Fibroblast of pulmonary artery (primary cell): ENCODE results near the gene ANKRD13C.
A peak's percentile ranks its signal among the peaks of the same experiment; 100 is the strongest.

Experiments
- DNase-seq: peaks from one replicate; pipeline ENCODE4 v3.0.0-alpha.2; 2010; ENCODE audit warnings: low read depth
- H3K4me3 ChIP-seq: replicated peaks from 2 replicates; pipeline ENCODE4 v1.5.1; 2011; ENCODE audit warnings: low read depth, mild to moderate bottlenecking, control low read depth, low read length, moderate library complexity
- TF ChIP-seq, protein P1 (sequence below): IDR thresholded peaks from 2 replicates; pipeline ENCODE4 v1.5.1; 2011; ENCODE audit warnings: mild to moderate bottlenecking, control low read depth, low read length, inconsistent platforms; ENCODE audit errors: missing control alignments

The ANKRD13C gene

DNA sequence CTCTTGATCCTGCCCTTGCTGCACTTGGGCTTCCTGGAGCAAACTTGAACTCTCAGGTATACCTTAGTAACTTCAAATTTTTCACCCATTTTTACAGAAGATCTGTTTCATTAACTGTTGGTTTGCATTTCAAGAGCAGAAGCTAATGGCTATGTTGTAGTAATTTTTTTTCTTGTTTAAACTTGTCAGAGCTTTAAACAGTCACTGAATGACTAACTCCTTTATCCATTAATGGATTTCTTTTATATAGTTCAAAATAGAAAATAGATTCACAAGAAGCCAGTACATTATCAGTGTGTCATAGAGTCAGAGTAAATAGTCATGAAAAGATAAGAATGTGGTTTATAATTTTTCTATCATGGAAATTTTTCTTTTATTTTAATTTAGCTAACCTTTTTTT is 119.8 kb downstream of the ANKRD13C start:
- TF ChIP-seq, protein P1, sequence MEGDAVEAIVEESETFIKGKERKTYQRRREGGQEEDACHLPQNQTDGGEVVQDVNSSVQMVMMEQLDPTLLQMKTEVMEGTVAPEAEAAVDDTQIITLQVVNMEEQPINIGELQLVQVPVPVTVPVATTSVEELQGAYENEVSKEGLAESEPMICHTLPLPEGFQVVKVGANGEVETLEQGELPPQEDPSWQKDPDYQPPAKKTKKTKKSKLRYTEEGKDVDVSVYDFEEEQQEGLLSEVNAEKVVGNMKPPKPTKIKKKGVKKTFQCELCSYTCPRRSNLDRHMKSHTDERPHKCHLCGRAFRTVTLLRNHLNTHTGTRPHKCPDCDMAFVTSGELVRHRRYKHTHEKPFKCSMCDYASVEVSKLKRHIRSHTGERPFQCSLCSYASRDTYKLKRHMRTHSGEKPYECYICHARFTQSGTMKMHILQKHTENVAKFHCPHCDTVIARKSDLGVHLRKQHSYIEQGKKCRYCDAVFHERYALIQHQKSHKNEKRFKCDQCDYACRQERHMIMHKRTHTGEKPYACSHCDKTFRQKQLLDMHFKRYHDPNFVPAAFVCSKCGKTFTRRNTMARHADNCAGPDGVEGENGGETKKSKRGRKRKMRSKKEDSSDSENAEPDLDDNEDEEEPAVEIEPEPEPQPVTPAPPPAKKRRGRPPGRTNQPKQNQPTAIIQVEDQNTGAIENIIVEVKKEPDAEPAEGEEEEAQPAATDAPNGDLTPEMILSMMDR, result no peak
- no peak for DNase-seq
- no peak overlapping the region for H3K4me3 ChIP-seq

DNA sequence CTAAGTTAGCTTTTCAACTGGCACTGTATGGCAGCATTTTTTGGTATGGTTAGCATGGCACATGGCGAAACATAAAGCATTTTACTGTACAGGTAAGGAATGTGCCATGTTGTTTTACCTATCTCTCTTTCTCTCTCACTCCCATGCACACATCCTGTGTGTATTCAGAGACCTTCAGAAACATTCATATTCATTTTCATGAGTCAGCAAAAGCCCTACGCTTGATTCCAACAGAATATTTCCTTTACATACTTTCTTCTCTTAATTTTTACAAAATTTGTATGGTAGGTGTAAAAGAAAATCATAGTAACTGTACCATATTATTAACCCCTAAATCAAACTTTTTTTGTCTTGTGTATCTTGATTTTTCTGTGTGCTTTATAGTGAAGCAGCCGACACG is 123.0 kb downstream of the ANKRD13C start:
- TF ChIP-seq, protein P1, result no peak
- H3K4me3 ChIP-seq, result no peak overlapping the region
- DNase-seq, result no peak

DNA sequence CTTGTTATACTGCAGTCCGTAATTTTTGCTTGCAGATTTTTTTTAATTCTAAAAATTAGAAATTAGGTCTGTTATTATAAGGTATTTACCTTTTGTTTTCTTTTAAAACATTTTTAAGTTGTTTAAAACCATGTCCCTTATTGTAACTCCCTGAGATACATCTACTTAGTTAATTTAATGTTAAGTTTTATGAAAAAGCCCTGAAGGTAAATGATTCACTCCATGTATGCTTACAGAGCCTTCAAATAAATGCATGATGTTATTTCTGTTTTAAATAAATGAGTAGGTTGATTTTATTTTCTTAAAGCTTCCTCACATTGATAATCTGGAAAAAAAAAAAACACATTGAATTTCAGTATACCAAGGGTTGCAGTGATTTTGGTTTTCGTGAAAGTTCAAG is 125.9 kb downstream of the ANKRD13C start:
- no peak for DNase-seq
- TF ChIP-seq, protein P1, result no peak
- no peak overlapping the region for H3K4me3 ChIP-seq

DNA sequence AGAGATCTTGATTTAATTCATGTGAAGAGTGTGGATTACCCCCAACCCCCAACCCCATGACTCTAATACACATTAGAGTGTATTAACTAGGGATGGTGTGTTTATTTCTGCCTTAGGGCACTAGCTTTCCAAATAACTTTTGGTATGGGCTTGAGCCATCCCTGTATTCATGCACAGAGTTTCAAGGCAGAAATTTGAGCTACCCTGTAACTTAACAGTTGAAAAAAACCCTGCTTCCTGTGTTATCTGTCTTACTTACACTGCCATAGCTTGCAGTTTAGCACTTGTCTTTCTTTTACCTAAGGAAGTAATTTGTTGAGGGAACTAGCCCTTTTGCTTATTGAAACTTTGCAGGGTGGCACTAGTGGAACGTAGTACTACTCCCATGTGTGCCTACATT is 127.1 kb downstream of the ANKRD13C start:
- no peak overlapping the region for H3K4me3 ChIP-seq
- TF ChIP-seq, protein P1, result no peak
- DNase-seq, result no peak

DNA sequence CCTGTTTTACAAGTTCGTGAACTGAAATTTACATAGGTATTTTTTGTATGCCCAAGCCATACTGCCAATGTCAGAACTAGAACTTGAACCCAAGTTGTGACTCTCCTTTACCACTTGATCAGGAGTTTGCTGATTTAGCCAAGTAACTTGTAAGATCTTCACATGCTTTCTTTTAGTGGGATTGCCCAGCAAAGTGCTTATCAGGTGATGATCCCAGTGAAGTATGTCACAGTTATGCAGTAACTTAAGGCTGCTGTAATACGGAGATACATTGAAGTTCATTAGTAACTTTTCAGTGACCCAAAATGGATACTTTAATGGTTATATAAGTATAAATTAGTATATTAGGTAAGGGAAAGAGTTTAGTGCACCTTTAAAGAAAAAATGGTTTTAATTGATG is 129.6 kb downstream of the ANKRD13C start:
- H3K4me3 ChIP-seq, result no peak overlapping the region
- TF ChIP-seq, protein P1, result no peak
- DNase-seq, result no peak

DNA sequence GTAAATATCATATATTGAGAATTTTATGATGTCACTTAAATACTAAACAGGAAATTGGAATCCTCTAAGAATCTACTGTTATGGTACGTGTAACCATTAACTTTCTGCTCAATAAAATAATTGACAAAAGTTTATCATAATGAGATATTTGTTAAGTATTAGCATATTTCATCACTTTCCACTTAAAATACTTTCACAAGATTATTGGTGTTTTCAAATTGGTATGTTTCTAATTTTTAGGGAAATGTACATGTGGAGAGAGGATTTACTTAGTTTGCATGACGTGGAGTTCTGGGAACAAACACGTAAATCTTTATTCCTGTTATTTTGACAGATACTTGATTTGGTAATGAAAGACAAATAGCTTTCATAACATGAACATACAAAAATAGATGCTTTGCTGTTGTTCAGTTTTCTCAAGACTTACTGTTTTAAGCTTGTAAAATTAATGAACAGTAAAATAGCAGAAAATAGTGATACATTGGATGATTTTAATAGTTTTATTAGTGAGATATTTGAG is 131.7 kb downstream of the ANKRD13C start:
- peak overlapping the region; percentile 67 for H3K4me3 ChIP-seq
- no peak for DNase-seq
- TF ChIP-seq, protein P1, result no peak
